HEK293 (cell line): ENCODE results near the gene LETM1.

Experiments used
- CTCF ChIA-PET: fragments of 350-600 bp; formaldehyde crosslinking; extraction: SDS; loops from one replicate; lab custom pipeline; 2021; ENCODE audit warnings: antibody characterized with exemption; lab: Yijun Ruan, JAX
- POLR2A ChIA-PET: fragments of 300-600 bp; formaldehyde crosslinking; extraction: SDS; loops from one replicate; lab custom pipeline; 2020; ENCODE audit warnings: antibody characterized with exemption, inconsistent platforms; lab: Yijun Ruan, JAX
- H3K27ac ChIP-seq: fragments of 200-500 bp; sonication (Bioruptor generic); 2 replicates; pipeline ENCODE4 v1.5.1; 2014; ENCODE audit warnings: low read depth, low read length, control low read depth, inconsistent platforms; ENCODE audit errors: extremely low read depth
- H3K36me3 ChIP-seq, 2 experiments: fragments of 200-500 bp in 1 of 2; sonication (Bioruptor generic) in 1 of 2; 1 replicate in 1 of 2; 2 replicates in 1 of 2; pipeline ENCODE4 v1.5.1; 2014 to 2017; ENCODE audit warnings: inconsistent platforms in 2 of 2, low read length in 2 of 2; ENCODE audit not compliant: control insufficient read depth in 2 of 2, insufficient read depth in 1 of 2
- H3K4me1 ChIP-seq: fragments of 200-500 bp; sonication (Bioruptor generic); 2 replicates; pipeline ENCODE4 v1.5.1; 2014; ENCODE audit warnings: mild to moderate bottlenecking, low read length, inconsistent platforms; ENCODE audit not compliant: control insufficient read depth, insufficient read depth
- H3K4me3 ChIP-seq: 2 replicates; pipeline ENCODE4 v1.5.1; 2011; ENCODE audit warnings: low read depth, mild to moderate bottlenecking, control low read depth, low read length, moderate library complexity
- H3K9me3 ChIP-seq: fragments of 200-500 bp; sonication (Bioruptor generic); 2 replicates; pipeline ENCODE4 v1.5.1; 2014; ENCODE audit warnings: low read depth, low read length, inconsistent platforms; ENCODE audit not compliant: control insufficient read depth, insufficient read depth
- BCL11B ChIP-seq: fragments of 450-650 bp; formaldehyde crosslinking; IDR thresholded peaks from 2 replicates; pipeline ENCODE4 v1.5.1; 2016; ENCODE audit warnings: low read depth, missing biosample characterization, missing genetic modification characterization
- GLIS1 ChIP-seq: fragments of 450-650 bp; formaldehyde crosslinking; IDR thresholded peaks from 2 replicates; pipeline ENCODE4 v1.5.1; 2016; ENCODE audit warnings: missing biosample characterization, missing genetic modification characterization
- GLIS2 ChIP-seq: fragments of 450-650 bp; formaldehyde crosslinking; IDR thresholded peaks from 2 replicates; pipeline ENCODE4 v1.5.1; 2016; ENCODE audit warnings: missing biosample characterization, missing genetic modification characterization
- HOXA7 ChIP-seq: sonication (generic); formaldehyde crosslinking; IDR thresholded peaks from 2 replicates; pipeline ENCODE4 v1.8.1; 2022; ENCODE audit warnings: missing genetic modification reagents, borderline replicate concordance
- KLF1 ChIP-seq: fragments of 450-650 bp; formaldehyde crosslinking; IDR thresholded peaks from 2 replicates; pipeline ENCODE4 v1.5.1; 2016; ENCODE audit warnings: missing biosample characterization, missing genetic modification characterization
- KLF7 ChIP-seq: fragments of 450-650 bp; formaldehyde crosslinking; IDR thresholded peaks from 2 replicates; pipeline ENCODE4 v1.5.1; 2016; ENCODE audit warnings: missing biosample characterization, missing genetic modification characterization, borderline replicate concordance
- SP3 ChIP-seq: fragments of 450-650 bp; formaldehyde crosslinking; IDR thresholded peaks from 2 replicates; pipeline ENCODE4 v1.5.1; 2016; ENCODE audit warnings: missing biosample characterization, missing genetic modification characterization
- ZBTB7A ChIP-seq: fragments of 450-650 bp; formaldehyde crosslinking; IDR thresholded peaks from 2 replicates; pipeline ENCODE4 v1.5.1; 2016; ENCODE audit warnings: low read depth, missing biosample characterization, missing genetic modification characterization
- ZFHX2 ChIP-seq: fragments of 450-650 bp; formaldehyde crosslinking; conservative IDR thresholded peaks from 2 replicates; pipeline ENCODE4 v1.5.1; 2016; ENCODE audit warnings: missing biosample characterization, missing genetic modification characterization
- ZNF157 ChIP-seq: fragments of 450-650 bp; formaldehyde crosslinking; IDR thresholded peaks from 2 replicates; pipeline ENCODE4 v1.5.1; 2016; ENCODE audit warnings: missing biosample characterization, missing genetic modification characterization
- ZNF18 ChIP-seq: fragments of 450-650 bp; formaldehyde crosslinking; IDR thresholded peaks from 2 replicates; pipeline ENCODE4 v1.5.1; 2016; ENCODE audit warnings: missing biosample characterization, missing genetic modification characterization
- ZNF266 ChIP-seq: fragments of 450-650 bp; formaldehyde crosslinking; IDR thresholded peaks from 2 replicates; pipeline ENCODE4 v1.5.1; 2016; ENCODE audit warnings: missing biosample characterization, missing genetic modification characterization, low read depth
- ZNF324 ChIP-seq: fragments of 450-650 bp; formaldehyde crosslinking; IDR thresholded peaks from 2 replicates; pipeline ENCODE4 v1.5.1; 2016; ENCODE audit warnings: missing biosample characterization, missing genetic modification characterization
- ZNF366 ChIP-seq: fragments of 450-650 bp; formaldehyde crosslinking; conservative IDR thresholded peaks from 2 replicates; pipeline ENCODE4 v1.5.1; 2016; ENCODE audit warnings: missing biosample characterization, missing genetic modification characterization
- ZNF423 ChIP-seq: fragments of 450-650 bp; formaldehyde crosslinking; IDR thresholded peaks from 2 replicates; pipeline ENCODE4 v1.5.1; 2016; ENCODE audit warnings: missing biosample characterization, missing genetic modification characterization
- ZNF600 ChIP-seq: fragments of 450-650 bp; formaldehyde crosslinking; IDR thresholded peaks from 2 replicates; pipeline ENCODE4 v1.5.1; 2016; ENCODE audit warnings: missing biosample characterization, missing genetic modification characterization
- ZNF768 ChIP-seq: fragments of 450-650 bp; formaldehyde crosslinking; IDR thresholded peaks from 2 replicates; pipeline ENCODE4 v1.5.1; 2018; ENCODE audit warnings: missing biosample characterization, mild to moderate bottlenecking, missing genetic modification characterization
- ZNF792 ChIP-seq: fragments of 450-650 bp; formaldehyde crosslinking; IDR thresholded peaks from 2 replicates; pipeline ENCODE4 v1.5.1; 2016; ENCODE audit warnings: missing biosample characterization, missing genetic modification characterization
- ZSCAN16 ChIP-seq: fragments of 450-650 bp; formaldehyde crosslinking; IDR thresholded peaks from 2 replicates; pipeline ENCODE4 v1.5.1; 2016; ENCODE audit warnings: missing biosample characterization, missing genetic modification characterization
- ZSCAN30 ChIP-seq: fragments of 450-650 bp; IDR thresholded peaks from 2 replicates; pipeline ENCODE4 v1.5.1; 2018; ENCODE audit warnings: missing biosample characterization, mild to moderate bottlenecking, missing genetic modification characterization, moderate library complexity
- TF ChIP-seq, protein P1 (sequence below): fragments of 450-650 bp; formaldehyde crosslinking; IDR thresholded peaks from 2 replicates; pipeline ENCODE4 v1.5.1; 2016; ENCODE audit warnings: missing biosample characterization, missing genetic modification characterization
- TF ChIP-seq, protein P2 (sequence below): fragments of 450-650 bp; formaldehyde crosslinking; IDR thresholded peaks from 2 replicates; pipeline ENCODE4 v1.5.1; 2016; ENCODE audit warnings: missing biosample characterization, missing genetic modification characterization
- TF ChIP-seq, protein P3 (sequence below): fragments of 450-650 bp; formaldehyde crosslinking; IDR thresholded peaks from 2 replicates; pipeline ENCODE4; 2016; ENCODE audit warnings: missing biosample characterization, missing genetic modification characterization
- TF ChIP-seq, protein P4 (sequence below): fragments of 450-650 bp; formaldehyde crosslinking; IDR thresholded peaks from 2 replicates; pipeline ENCODE4 v1.5.1; 2016; ENCODE audit warnings: missing biosample characterization, missing genetic modification characterization

The LETM1 gene

DNA sequence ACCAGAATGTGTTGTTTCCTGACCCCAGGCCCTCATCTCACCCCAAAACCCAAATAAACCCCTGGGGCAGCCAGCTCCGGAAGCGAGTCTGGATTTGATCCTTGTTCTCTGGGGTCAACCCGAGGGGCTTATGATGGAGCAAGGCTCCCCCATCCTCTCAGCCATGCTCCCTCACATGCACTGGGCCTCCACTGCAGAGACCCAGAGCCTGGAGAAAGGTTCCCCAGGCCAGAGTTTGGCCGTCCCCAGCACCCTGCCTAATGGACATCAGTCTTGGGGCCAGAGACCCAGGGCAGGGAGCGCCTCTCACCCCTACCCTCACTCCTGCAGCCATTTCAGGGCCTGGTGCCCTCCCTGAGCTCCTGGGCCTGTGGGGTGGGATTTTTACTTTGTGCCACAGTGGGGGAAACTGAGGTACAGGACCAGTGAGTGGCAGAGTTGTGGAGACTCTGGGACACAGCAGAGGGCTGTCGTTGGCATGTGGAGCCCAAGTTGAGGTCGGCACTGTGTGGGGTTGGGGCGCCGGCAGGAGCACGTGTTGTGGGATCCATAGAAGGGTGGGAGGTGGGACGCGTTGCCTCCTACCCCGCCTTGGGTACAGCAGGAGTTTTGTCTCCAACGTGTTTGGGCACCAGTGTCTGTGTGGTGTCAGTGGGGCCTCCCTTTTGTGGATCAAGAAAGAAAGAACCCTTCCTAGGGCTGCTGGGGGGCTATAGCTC is 59.3 kb downstream of the LETM1 start (continued):
- TF ChIP-seq SP3 (tag by site-specific recombination) (no peak), HOXA7 (CRISPR knock-in tag) (no peak), ZSCAN16 (no peak), ZNF600 (tag by site-specific recombination) (no peak), ZNF18 (no peak), ZSCAN30 (tag by site-specific recombination) (no peak)
- TF ChIP-seq, protein P1, sequence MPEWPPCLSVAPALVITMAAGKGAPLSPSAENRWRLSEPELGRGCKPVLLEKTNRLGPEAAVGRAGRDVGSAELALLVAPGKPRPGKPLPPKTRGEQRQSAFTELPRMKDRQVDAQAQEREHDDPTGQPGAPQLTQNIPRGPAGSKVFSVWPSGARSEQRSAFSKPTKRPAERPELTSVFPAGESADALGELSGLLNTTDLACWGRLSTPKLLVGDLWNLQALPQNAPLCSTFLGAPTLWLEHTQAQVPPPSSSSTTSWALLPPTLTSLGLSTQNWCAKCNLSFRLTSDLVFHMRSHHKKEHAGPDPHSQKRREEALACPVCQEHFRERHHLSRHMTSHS = no peak

DNA sequence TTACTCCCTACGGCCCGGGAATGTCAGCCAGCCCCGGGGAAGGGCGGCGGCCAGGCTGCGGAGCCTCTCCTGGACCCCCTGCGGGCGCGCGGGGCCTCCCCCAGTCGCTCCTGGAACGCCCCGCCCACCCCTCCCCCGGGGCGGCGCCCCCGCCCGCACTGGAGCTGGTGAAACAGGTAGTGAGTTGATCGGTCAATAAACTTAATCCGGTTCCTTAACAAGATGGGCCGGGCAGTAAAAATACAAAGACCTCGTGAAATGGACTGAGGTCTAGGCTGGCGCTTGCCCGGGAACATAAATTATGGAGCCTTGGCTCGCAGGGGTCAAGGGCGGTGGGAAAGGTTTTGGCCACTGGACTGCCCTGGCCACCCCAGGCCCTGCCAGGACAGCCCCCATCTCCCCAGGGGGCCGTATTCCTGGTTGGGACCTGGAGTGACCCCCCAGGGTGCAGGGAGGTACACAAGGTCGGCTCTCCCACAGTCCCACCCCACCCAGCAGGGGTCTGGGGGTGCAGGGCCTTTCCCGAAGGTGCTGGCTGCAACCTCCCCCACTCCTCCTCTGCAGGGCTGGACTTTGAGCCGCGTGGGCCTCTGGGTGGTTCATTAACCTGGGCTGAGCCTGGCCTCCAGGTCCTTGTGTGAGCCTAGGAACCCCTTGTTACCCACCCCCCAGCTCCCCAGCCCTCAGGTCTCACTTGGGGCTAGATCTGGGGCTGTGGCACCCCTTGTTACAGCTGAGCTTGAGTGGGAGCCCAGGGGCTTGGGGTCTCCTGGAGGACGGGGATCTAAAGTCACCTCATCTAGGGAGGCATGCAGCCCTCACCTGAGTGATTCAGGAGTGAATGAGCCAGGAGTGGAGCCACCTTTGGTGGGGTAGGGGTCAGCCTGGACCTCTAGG is 60.4 kb downstream of the LETM1 start:
- no peaks in the 10 kb centered on the region for H3K9me3 ChIP-seq
- no peaks in the 10 kb centered on the region for H3K4me1 ChIP-seq
- no peak overlapping the region for H3K27ac ChIP-seq
- H3K36me3 ChIP-seq = peaks cover 0 to 36% of the 10 kb centered on the region in 2 experiments; a peak in 1 of 3 replicates
- TF ChIP-seq GLIS2 (tag by site-specific recombination) (peak; percentile 64), ZNF768 (no peak), KLF1 (tag by site-specific recombination) (peak; percentile 74), ZNF423 (peak; percentile 56), ZNF792 (no peak), BCL11B (tag by site-specific recombination) (peak; percentile 64; the same call in 1 of the 2 replicates), ZFHX2 (tag by site-specific recombination) (peak; percentile 45), GLIS1 (tag by site-specific recombination) (peak; percentile 85), ZBTB7A (no peak), KLF7 (tag by site-specific recombination) (no peak; the same call in 1 of the 2 replicates), ZNF366 (no peak), ZNF266 (tag by site-specific recombination) (no peak), ZNF324 (tag by site-specific recombination) (no peak), ZNF157 (no peak)
- TF ChIP-seq, protein P2, sequence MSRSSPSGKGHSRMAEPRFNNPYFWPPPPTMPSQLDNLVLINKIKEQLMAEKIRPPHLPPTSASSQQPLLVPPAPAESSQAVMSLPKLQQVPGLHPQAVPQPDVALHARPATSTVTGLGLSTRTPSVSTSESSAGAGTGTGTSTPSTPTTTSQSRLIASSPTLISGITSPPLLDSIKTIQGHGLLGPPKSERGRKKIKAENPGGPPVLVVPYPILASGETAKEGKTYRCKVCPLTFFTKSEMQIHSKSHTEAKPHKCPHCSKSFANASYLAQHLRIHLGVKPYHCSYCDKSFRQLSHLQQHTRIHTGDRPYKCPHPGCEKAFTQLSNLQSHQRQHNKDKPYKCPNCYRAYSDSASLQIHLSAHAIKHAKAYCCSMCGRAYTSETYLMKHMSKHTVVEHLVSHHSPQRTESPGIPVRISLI = no peak
- TF ChIP-seq, protein P3, sequence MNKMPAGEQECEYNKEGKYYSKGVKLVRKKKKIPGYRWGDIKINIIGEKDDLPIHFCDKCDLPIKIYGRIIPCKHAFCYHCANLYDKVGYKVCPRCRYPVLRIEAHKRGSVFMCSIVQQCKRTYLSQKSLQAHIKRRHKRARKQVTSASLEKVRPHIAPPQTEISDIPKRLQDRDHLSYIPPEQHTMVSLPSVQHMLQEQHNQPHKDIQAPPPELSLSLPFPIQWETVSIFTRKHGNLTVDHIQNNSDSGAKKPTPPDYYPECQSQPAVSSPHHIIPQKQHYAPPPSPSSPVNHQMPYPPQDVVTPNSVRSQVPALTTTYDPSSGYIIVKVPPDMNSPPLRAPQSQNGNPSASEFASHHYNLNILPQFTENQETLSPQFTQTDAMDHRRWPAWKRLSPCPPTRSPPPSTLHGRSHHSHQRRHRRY = no peak
- TF ChIP-seq, protein P4, sequence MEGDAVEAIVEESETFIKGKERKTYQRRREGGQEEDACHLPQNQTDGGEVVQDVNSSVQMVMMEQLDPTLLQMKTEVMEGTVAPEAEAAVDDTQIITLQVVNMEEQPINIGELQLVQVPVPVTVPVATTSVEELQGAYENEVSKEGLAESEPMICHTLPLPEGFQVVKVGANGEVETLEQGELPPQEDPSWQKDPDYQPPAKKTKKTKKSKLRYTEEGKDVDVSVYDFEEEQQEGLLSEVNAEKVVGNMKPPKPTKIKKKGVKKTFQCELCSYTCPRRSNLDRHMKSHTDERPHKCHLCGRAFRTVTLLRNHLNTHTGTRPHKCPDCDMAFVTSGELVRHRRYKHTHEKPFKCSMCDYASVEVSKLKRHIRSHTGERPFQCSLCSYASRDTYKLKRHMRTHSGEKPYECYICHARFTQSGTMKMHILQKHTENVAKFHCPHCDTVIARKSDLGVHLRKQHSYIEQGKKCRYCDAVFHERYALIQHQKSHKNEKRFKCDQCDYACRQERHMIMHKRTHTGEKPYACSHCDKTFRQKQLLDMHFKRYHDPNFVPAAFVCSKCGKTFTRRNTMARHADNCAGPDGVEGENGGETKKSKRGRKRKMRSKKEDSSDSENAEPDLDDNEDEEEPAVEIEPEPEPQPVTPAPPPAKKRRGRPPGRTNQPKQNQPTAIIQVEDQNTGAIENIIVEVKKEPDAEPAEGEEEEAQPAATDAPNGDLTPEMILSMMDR (tag by site-specific recombination) = no peak
- ChIA-PET CTCF (interaction anchor here (0.6 to 1.9 kb wide), 8 partner anchors 13 to 104 kb away, joined by 3 to 14 read pairs (median 4); no protein-coding TSS in a partner anchor), POLR2A (interaction anchor here (0.6 to 4.6 kb wide), 7 partner anchors 11 to 74 kb away, joined by 3 to 25 read pairs (median 5); partner anchors contain the start of genes TACC3 and TMEM129)
- peak overlapping the region; percentile 63 for H3K4me3 ChIP-seq
